HL-60 (cell line): Measurements from ENCODE around the gene MAN2A2.

Experiments used
- CTCF ChIP-seq: IDR thresholded peaks from one replicate; pipeline ENCODE4 v1.5.1; 2011; ENCODE audit warnings: low read length, control low read depth, inconsistent platforms; ENCODE audit not compliant: insufficient read depth
- GABPA ChIP-seq: IDR thresholded peaks from 2 replicates; pipeline ENCODE4 v1.6.1; 2012; ENCODE audit warnings: low read depth
- POLR2AphosphoS5 ChIP-seq: IDR thresholded peaks from 2 replicates; pipeline ENCODE4 v1.6.1; 2012; ENCODE audit warnings: low read depth
- REST ChIP-seq: IDR thresholded peaks from 2 replicates; pipeline ENCODE4 v1.6.1; 2012; ENCODE audit warnings: low read depth; ENCODE audit not compliant: insufficient replicate concordance

- no peak for TF ChIP-seq GABPA
- no peak for TF ChIP-seq CTCF
- no peak for TF ChIP-seq REST
- TF ChIP-seq POLR2AphosphoS5: no peak
Measured at GRCh38 chr15:90952901-90953677, 50.0 kb downstream of the MAN2A2 start.
